Measurements from ENCODE around the gene POU2AF1.

DNA sequence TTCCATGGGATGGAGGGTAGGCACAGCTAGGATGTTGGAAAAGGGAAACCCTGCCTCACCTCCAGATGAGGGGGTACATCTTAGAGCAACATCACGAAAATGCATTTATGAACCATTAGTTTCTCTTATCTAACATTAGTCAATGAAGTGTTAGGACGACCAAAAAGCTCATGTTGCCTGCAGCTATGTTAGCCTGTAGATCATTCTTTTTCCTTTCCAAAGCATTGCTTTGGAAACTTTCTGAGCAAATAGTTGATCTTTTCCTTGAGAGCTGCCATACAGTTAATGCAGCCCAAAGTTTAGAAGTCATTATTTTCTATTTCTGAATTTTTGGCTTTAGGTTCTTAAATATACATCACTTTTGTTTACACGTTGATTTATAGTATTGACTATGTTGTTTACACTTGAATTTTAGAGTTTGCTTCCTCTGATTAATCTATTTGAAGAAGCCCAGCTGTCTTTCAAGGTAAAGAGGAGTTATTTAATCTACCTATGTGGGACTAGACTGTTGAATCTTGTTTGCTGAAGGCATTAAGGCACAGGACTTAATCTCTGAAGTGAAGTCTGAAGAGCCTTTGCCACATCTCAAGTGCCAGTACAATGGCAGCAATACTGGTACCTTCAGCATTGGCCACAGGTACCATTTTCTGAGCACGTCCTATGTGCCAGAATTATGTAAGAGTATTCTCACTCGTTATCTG lies 69.7 kb downstream of the POU2AF1 start:
- TF ChIP-seq, protein P1, sequence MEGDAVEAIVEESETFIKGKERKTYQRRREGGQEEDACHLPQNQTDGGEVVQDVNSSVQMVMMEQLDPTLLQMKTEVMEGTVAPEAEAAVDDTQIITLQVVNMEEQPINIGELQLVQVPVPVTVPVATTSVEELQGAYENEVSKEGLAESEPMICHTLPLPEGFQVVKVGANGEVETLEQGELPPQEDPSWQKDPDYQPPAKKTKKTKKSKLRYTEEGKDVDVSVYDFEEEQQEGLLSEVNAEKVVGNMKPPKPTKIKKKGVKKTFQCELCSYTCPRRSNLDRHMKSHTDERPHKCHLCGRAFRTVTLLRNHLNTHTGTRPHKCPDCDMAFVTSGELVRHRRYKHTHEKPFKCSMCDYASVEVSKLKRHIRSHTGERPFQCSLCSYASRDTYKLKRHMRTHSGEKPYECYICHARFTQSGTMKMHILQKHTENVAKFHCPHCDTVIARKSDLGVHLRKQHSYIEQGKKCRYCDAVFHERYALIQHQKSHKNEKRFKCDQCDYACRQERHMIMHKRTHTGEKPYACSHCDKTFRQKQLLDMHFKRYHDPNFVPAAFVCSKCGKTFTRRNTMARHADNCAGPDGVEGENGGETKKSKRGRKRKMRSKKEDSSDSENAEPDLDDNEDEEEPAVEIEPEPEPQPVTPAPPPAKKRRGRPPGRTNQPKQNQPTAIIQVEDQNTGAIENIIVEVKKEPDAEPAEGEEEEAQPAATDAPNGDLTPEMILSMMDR (IDR thresholded peaks at IDR 0.05; ENCODE audit: low read length), result no peak
- no peak for TF ChIP-seq EZH2phosphoT487 (IDR thresholded peaks at IDR 0.05; ENCODE audit: low read length)
- TF ChIP-seq EZH2 (optimal IDR thresholded peaks at IDR 0.05; ENCODE audit: low read depth, low read length), result no peak

Measured in MM.1S (cell line).